GM20000 (cell line): ENCODE data around the gene RIMBP2.

Experiments used
- DNase-seq: peaks from one replicate; pipeline ENCODE4 v3.0.0; 2012; ENCODE audit warnings: low spot score
- CTCF ChIP-seq: IDR thresholded peaks from 2 replicates; pipeline ENCODE4 v1.5.1; 2012; ENCODE audit warnings: mild to moderate bottlenecking, control low read depth; ENCODE audit errors: extremely low read depth, missing control alignments

Gene RIMBP2

GRCh38 chr12:130622803-130623202, 93.3 kb downstream of the RIMBP2 start:
- DNase-seq: no peak
- no peak for TF ChIP-seq CTCF

GRCh38 chr12:130621696-130622298, 94.3 kb downstream of the RIMBP2 start:
- TF ChIP-seq CTCF: no peak
- no peak for DNase-seq

GRCh38 chr12:130620756-130621155, 95.3 kb downstream of the RIMBP2 start:
- DNase-seq: no peak
- TF ChIP-seq CTCF: no peak

GRCh38 chr12:130620281-130620680, 95.8 kb downstream of the RIMBP2 start:
- TF ChIP-seq CTCF: no peak
- DNase-seq: no peak

- no peak for TF ChIP-seq CTCF
- DNase-seq: no peak
Observed at GRCh38 chr12:130619385-130620001, 96.6 kb downstream of the RIMBP2 start.

GRCh38 chr12:130617219-130617618, 98.9 kb downstream of the RIMBP2 start:
- no peak for DNase-seq
- no peak for TF ChIP-seq CTCF

GRCh38 chr12:130615861-130616345, 100.2 kb downstream of the RIMBP2 start:
- no peak for TF ChIP-seq CTCF
- DNase-seq: no peak
